HCT116 (cell line): ENCODE measurements around the gene ADAM17.

Source experiments
- EGR1 ChIP-seq: IDR thresholded peaks from 2 replicates; pipeline ENCODE4 v1.6.1; 2012; ENCODE audit warnings: low read depth
- ELF1 ChIP-seq: IDR thresholded peaks from 2 replicates; pipeline ENCODE4 v1.6.1; 2012; ENCODE audit warnings: low read depth, borderline replicate concordance
- JUND ChIP-seq: IDR thresholded peaks from 2 replicates; pipeline ENCODE4 v1.6.1; 2012
- POLR2A ChIP-seq: IDR thresholded peaks from 2 replicates; pipeline ENCODE4 v1.7.0; 2011; ENCODE audit warnings: borderline replicate concordance; ENCODE audit not compliant: insufficient read depth, insufficient read length; ENCODE audit errors: extremely low read depth
- POLR2AphosphoS5 ChIP-seq: IDR thresholded peaks from 2 replicates; pipeline ENCODE4 v1.6.1; 2011; ENCODE audit warnings: mild to moderate bottlenecking, low read depth, low read length, moderate library complexity
- RAD21 ChIP-seq: IDR thresholded peaks from 2 replicates; pipeline ENCODE4 v1.6.1; 2012; ENCODE audit warnings: low read depth, mild to moderate bottlenecking
- SP1 ChIP-seq: IDR thresholded peaks from 2 replicates; pipeline ENCODE4 v1.6.1; 2012; ENCODE audit warnings: low read depth
- TF ChIP-seq, protein P1 (sequence below), 3 experiments: fragments of 200-600 bp in 1 of 3; sonication (generic) in 1 of 3; IDR thresholded peaks in 2 of 3; conservative IDR thresholded peaks in 1 of 3; 2 replicates each; pipeline ENCODE4 v1.5.1; 2012 to 2017; ENCODE audit warnings: low read depth in 2 of 3, low read length in 2 of 3, antibody characterized with exemption in 1 of 3, borderline replicate concordance in 1 of 3, control low read depth in 1 of 3, mild to moderate bottlenecking in 1 of 3, mixed read lengths in 1 of 3, mixed run types in 1 of 3, moderate library complexity in 1 of 3; ENCODE audit not compliant: insufficient read depth in 1 of 3
- TF ChIP-seq, protein P2 (sequence below): IDR thresholded peaks from 2 replicates; pipeline ENCODE4 v1.6.1; 2012
- TF ChIP-seq, protein P3 (sequence below): IDR thresholded peaks from 2 replicates; pipeline ENCODE4 v1.6.1; 2012; ENCODE audit warnings: low read depth

DNA sequence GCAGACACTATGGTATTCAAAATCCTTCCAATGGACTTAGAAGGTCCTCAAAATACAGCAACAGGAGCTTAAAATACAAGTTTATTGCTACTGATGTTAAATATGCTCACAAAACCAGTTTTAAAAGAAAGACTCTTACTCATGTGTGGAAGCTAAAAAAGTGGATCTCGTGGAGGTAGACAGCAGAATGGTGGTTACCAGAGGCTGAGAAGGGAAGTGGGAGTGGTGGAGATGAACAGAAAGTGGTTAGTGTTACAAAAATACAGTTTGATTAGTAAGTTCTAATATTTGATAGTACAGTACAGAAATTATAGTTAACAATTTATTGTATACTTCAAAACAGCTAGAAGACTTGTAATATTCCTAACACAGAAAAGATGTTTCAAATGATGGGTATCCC lies 12.1 kb downstream of the ADAM17 start:
- no peak for TF ChIP-seq JUND
- TF ChIP-seq SP1 = no peak
- no peak for TF ChIP-seq EGR1
- TF ChIP-seq, protein P1, sequence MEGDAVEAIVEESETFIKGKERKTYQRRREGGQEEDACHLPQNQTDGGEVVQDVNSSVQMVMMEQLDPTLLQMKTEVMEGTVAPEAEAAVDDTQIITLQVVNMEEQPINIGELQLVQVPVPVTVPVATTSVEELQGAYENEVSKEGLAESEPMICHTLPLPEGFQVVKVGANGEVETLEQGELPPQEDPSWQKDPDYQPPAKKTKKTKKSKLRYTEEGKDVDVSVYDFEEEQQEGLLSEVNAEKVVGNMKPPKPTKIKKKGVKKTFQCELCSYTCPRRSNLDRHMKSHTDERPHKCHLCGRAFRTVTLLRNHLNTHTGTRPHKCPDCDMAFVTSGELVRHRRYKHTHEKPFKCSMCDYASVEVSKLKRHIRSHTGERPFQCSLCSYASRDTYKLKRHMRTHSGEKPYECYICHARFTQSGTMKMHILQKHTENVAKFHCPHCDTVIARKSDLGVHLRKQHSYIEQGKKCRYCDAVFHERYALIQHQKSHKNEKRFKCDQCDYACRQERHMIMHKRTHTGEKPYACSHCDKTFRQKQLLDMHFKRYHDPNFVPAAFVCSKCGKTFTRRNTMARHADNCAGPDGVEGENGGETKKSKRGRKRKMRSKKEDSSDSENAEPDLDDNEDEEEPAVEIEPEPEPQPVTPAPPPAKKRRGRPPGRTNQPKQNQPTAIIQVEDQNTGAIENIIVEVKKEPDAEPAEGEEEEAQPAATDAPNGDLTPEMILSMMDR (IDR thresholded peaks at IDR 0.05 in 2 of 3, conservative IDR thresholded peaks at IDR 0.05 in 1 of 3; ENCODE audit: borderline replicate concordance in 1 of 3, insufficient read depth in 1 of 3, low read depth in 2 of 3, low read length in 2 of 3) = no peak
- no peak for TF ChIP-seq POLR2A
- TF ChIP-seq, protein P2, sequence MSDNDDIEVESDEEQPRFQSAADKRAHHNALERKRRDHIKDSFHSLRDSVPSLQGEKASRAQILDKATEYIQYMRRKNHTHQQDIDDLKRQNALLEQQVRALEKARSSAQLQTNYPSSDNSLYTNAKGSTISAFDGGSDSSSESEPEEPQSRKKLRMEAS = no peak
- no peak for TF ChIP-seq POLR2AphosphoS5
- TF ChIP-seq, protein P3, sequence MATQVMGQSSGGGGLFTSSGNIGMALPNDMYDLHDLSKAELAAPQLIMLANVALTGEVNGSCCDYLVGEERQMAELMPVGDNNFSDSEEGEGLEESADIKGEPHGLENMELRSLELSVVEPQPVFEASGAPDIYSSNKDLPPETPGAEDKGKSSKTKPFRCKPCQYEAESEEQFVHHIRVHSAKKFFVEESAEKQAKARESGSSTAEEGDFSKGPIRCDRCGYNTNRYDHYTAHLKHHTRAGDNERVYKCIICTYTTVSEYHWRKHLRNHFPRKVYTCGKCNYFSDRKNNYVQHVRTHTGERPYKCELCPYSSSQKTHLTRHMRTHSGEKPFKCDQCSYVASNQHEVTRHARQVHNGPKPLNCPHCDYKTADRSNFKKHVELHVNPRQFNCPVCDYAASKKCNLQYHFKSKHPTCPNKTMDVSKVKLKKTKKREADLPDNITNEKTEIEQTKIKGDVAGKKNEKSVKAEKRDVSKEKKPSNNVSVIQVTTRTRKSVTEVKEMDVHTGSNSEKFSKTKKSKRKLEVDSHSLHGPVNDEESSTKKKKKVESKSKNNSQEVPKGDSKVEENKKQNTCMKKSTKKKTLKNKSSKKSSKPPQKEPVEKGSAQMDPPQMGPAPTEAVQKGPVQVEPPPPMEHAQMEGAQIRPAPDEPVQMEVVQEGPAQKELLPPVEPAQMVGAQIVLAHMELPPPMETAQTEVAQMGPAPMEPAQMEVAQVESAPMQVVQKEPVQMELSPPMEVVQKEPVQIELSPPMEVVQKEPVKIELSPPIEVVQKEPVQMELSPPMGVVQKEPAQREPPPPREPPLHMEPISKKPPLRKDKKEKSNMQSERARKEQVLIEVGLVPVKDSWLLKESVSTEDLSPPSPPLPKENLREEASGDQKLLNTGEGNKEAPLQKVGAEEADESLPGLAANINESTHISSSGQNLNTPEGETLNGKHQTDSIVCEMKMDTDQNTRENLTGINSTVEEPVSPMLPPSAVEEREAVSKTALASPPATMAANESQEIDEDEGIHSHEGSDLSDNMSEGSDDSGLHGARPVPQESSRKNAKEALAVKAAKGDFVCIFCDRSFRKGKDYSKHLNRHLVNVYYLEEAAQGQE = no peak
- TF ChIP-seq ELF1 = no peak
- TF ChIP-seq RAD21 = no peak
